GM21737 (cell line): ENCODE data around the gene MED13L.

ENCODE experiments used
- ATAC-seq: cut with Tn5 transposase; IDR thresholded peaks from one replicate; pipeline ENCODE4 v1.9.1; 2021; ENCODE audit warnings: mild to moderate bottlenecking, moderate library complexity; ENCODE audit not compliant: unreplicated experiment

The MED13L gene

GRCh38 chr12:116099652-116100432, 177.7 kb downstream of the MED13L start:
- no peak for ATAC-seq

- no peak for ATAC-seq
Observed at GRCh38 chr12:116096874-116097273, 180.6 kb downstream of the MED13L start.

GRCh38 chr12:116094475-116094874, 183.0 kb downstream of the MED13L start:
- ATAC-seq: no peak

- ATAC-seq: no peak
Observed at GRCh38 chr12:116093915-116094314, 183.6 kb downstream of the MED13L start.

- ATAC-seq: no peak
Observed at GRCh38 chr12:116092776-116093175, 184.7 kb downstream of the MED13L start.

GRCh38 chr12:116092162-116092561, 185.3 kb downstream of the MED13L start:
- ATAC-seq: no peak

GRCh38 chr12:116091579-116091978, 185.9 kb downstream of the MED13L start:
- ATAC-seq: no peak

GRCh38 chr12:116090516-116090915, 187.0 kb downstream of the MED13L start:
- no peak for ATAC-seq

- no peak for ATAC-seq
Observed at GRCh38 chr12:116089080-116089479, 188.4 kb downstream of the MED13L start.

- ATAC-seq: no peak
Observed at GRCh38 chr12:116087962-116088361, 189.5 kb downstream of the MED13L start.

GRCh38 chr12:116087399-116087798, 190.1 kb downstream of the MED13L start:
- ATAC-seq: no peak

- no peak for ATAC-seq
Observed at GRCh38 chr12:116080415-116080814, 197.1 kb downstream of the MED13L start.

GRCh38 chr12:116078396-116078795, 199.1 kb downstream of the MED13L start:
- no peak for ATAC-seq

- ATAC-seq: no peak
Observed at GRCh38 chr12:116077431-116077830, 200.1 kb downstream of the MED13L start.

GRCh38 chr12:116076399-116076798, 201.1 kb downstream of the MED13L start:
- ATAC-seq: no peak

- no peak for ATAC-seq
Observed at GRCh38 chr12:116074686-116075085, 202.8 kb downstream of the MED13L start.

- no peak for ATAC-seq
Observed at GRCh38 chr12:116071555-116072230, 205.8 kb downstream of the MED13L start.

GRCh38 chr12:116070444-116070843, 207.0 kb downstream of the MED13L start:
- no peak for ATAC-seq

GRCh38 chr12:116069943-116070342, 207.6 kb downstream of the MED13L start:
- no peak for ATAC-seq

- no peak for ATAC-seq
Observed at GRCh38 chr12:116068853-116069252, 208.6 kb downstream of the MED13L start.

- ATAC-seq: no peak
Observed at GRCh38 chr12:116068371-116068770, 209.1 kb downstream of the MED13L start.

GRCh38 chr12:116067892-116068291, 209.6 kb downstream of the MED13L start:
- no peak for ATAC-seq
